RWPE1 (cell line): Measurements from ENCODE around the gene TMEM256.

Source experiments
- CTCF ChIA-PET: fragments of 350-600 bp; sonication (Branson Sonifier 250); formaldehyde crosslinking; extraction: SDS; loops from one replicate; lab custom pipeline; 2021; lab: Yijun Ruan, JAX
- POLR2A ChIA-PET: fragments of 400-600 bp; formaldehyde crosslinking; extraction: SDS; loops from one replicate; lab custom pipeline; 2020; ENCODE audit warnings: antibody characterized with exemption; ENCODE audit not compliant: low non-redundant PET; lab: Yijun Ruan, JAX
- DNase-seq: peaks from one replicate; pipeline ENCODE4 v3.0.0; 2012; ENCODE audit warnings: low spot score
- H3K27ac ChIP-seq: fragments of 450-650 bp; 2 replicates; pipeline ENCODE4 v1.5.1; 2017
- TF ChIP-seq, protein P1 (sequence below): fragments of 450-650 bp; conservative IDR thresholded peaks from 2 replicates; pipeline ENCODE4 v1.5.1; 2017; ENCODE audit warnings: low read depth, mild to moderate bottlenecking

TMEM256 gene

DNA sequence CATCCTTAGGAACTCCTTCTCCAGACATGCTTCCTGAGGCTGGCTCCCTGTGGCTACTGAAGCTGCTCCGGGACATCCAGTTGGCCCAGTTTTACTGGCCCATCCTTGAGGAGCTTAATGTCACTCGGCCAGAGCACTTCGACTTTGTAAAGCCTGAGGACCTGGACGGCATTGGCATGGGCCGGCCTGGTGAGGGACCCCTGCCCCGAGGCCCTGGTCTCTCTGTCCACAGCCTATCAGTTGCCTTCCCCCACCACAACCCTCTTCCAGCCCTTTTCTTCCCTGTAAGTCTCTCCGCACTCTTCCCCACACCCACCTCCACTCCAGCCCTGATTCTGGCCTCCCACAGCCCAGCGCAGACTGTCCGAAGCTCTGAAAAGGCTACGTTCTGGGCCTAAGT is 21.0 kb downstream of the TMEM256 start:
- TF ChIP-seq, protein P1, sequence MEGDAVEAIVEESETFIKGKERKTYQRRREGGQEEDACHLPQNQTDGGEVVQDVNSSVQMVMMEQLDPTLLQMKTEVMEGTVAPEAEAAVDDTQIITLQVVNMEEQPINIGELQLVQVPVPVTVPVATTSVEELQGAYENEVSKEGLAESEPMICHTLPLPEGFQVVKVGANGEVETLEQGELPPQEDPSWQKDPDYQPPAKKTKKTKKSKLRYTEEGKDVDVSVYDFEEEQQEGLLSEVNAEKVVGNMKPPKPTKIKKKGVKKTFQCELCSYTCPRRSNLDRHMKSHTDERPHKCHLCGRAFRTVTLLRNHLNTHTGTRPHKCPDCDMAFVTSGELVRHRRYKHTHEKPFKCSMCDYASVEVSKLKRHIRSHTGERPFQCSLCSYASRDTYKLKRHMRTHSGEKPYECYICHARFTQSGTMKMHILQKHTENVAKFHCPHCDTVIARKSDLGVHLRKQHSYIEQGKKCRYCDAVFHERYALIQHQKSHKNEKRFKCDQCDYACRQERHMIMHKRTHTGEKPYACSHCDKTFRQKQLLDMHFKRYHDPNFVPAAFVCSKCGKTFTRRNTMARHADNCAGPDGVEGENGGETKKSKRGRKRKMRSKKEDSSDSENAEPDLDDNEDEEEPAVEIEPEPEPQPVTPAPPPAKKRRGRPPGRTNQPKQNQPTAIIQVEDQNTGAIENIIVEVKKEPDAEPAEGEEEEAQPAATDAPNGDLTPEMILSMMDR = no peak
- CTCF ChIA-PET = no interaction called here
- no peak for DNase-seq
- POLR2A ChIA-PET = no interaction called here
- H3K27ac ChIP-seq = peak overlapping the region; percentile 17

DNA sequence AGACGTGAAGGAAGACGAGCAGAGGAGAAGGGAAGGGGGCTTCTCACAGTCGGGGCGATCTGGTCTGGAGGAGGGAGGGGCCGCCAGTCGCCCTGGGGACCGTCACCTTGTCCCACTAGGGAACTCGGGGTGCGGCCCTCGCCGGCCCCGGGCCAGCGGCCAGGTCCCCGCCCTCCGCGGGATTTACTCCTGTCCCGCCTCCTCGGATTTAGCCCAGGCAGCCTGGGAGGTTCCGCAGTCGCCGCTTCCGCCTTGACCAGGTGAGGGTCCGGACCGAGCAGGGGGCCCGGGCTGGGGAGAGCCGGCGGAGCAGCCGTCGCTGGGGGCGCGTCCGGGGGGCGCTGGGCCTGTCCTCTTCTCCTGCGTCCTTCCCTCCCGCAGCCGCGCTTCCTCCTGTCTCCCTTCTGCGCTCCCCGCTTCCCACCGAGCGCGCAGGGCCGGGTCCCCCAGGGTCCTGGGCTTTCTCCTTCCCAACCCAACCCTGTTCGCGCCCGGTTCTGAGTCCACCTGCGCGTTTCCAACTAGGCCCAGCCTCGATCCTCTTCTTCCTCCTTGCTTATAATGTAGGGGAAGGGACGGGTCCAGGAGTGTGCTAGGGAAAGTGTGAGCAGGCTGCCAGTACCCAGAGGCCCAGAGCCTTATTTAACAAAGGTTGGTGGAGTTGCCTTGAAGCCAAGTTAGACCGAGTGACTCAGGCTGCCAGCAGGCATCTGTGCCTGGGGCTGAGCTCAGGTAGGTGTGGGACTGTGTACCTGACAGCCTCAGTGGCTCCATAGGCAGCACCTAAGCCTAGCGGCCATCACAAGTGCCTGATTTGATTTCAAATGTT is 22.8 kb downstream of the TMEM256 start, which contains the start of gene TNK1:
TSS of gene TNK1 (plus strand) at position 235 of the 829 bp plus-strand sequence. CDS start 1,838 bp downstream, outside the sequence.
- POLR2A ChIA-PET = interaction anchor here (0.6 to 1.7 kb wide), 4 partner anchors 9 to 30 kb away, joined by 3 to 6 read pairs (median 4); partner anchors contain the start of gene TMEM95
- CTCF ChIA-PET = interaction anchor here (0.6 to 0.9 kb wide), 2 partner anchors 25 to 322 kb away, joined by 3 read pairs; no protein-coding TSS in a partner anchor
- TF ChIP-seq, protein P1 = no peak
- H3K27ac ChIP-seq = peak within 1 kb of the TSS; percentile 70
- peak; percentile 48 for DNase-seq

DNA sequence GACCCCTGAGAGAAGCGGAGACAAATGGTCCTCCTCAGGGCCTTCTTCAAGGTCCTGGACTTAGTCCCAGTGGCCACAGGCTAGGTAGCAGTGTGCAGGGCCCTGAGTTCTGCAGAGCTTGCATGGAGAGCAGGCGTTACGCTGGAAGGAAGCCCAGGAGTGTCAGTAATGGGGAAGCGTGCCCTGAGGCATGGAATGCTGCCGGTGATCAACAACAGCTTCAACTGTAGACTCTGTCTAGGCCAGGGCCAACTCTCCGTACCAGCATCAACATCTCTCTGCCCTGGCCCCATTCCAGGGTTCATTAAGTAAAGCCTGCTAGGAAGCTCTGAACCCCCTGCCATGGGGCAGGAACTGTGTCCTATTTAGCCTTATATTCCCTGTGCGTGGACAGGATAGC is 23.6 kb downstream of the TMEM256 start:
- POLR2A ChIA-PET = interaction anchor here (0.6 to 1.7 kb wide), 3 partner anchors 8 to 30 kb away, joined by 3 to 6 read pairs (median 5); no protein-coding TSS in a partner anchor
- DNase-seq = no peak
- CTCF ChIA-PET = interaction anchor here (0.5 to 0.9 kb wide), 2 partner anchors 13 to 25 kb away, joined by 3 read pairs; no protein-coding TSS in a partner anchor
- TF ChIP-seq, protein P1 = no peak
- H3K27ac ChIP-seq = peak overlapping the region; percentile 70

DNA sequence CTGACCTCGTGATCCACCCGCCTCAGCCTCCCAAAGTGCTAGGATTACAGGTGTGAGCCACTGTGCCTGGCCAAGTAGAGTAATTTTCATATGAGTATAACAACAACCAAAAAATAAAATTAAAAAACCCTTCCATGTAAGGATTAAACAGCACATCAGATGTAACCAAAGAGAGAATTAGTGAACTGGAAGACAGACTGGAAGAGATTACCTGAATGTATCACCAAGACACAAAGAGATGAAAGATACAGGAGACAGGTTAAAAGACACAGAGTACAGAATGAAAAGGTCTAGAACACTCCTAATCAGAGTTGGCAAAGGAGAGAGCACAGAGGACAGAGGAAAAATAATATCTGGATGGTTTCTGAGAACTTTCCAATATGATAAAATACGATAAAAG is 24.8 kb downstream of the TMEM256 start:
- ChIA-PET CTCF (interaction anchor here (1.0 kb wide), 1 partner anchor 58 kb away, joined by 5 read pairs; no protein-coding TSS in a partner anchor), POLR2A (interaction anchor here (0.7 kb wide), 1 partner anchor 27 kb away, joined by 4 read pairs; the partner anchor contains the start of gene KCTD11)
- no peak for DNase-seq
- H3K27ac ChIP-seq = no peak overlapping the region
- TF ChIP-seq, protein P1 = no peak

DNA sequence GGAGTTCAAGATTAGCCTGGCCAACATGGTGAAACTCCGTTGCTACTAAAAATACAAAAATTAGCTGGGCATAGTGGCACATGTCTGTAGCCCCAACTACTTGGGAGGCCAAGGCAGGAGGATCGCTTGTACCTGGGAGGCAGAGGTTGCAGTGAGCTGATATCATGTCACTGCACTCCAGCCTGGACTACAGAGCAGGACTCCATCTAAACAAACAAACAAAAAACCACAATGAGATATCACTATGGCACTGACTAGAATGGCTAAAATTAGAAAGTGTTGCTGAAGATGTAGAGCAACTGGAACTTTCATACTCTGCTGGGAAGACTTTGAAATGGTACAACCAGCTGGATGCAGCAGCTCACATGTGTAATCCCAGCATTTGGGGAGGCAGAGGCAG is 29.5 kb downstream of the TMEM256 start:
- DNase-seq = no peak
- TF ChIP-seq, protein P1 = no peak
- POLR2A ChIA-PET = no interaction called here
- CTCF ChIA-PET = interaction anchor here (0.7 to 1.5 kb wide), 2 partner anchors 19 to 28 kb away, joined by 4 to 5 read pairs; no protein-coding TSS in a partner anchor
- no peak overlapping the region for H3K27ac ChIP-seq

DNA sequence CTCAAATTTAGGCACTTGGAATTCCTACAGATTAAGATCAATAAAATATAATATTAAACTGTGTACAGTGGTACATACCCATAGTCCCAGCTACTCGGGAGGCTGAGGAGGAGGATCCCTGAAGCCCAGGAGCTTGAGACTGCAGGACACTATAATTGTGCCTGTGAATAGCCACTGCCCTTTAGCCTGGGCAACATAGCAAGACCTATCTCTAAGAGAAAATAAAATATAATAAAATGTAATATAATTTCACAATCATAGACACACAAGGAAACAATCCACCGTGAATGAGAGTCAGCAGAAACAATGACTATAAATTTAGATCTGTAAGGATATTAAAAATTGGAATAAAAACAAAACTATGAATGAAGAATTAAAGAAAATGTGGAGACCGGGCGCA is 33.0 kb downstream of the TMEM256 start:
- no peak overlapping the region for H3K27ac ChIP-seq
- ChIA-PET POLR2A (no interaction called here), CTCF (no interaction called here)
- TF ChIP-seq, protein P1 = no peak
- DNase-seq = no peak
